ENCODE results near the gene SOBP. TPM values are rescaled to one million over a fixed set of nuclear protein-coding genes. Genes with fewer than 3 reads are reported as not detected.

SOBP gene
- total RNA-seq: 4.0 and 5.2 TPM in 2 replicates

GRCh38 chr6:107489636-107490565 is at the start of gene SOBP:
Gene SOBP (plus strand): TSS chr6:107490117. CDS start chr6:107490617, 500 bp downstream.

GRCh38 chr6:107459283-107460082 is 30.4 kb upstream of the SOBP start, which contains the start of gene PDSS2:
Gene PDSS2 (minus strand): TSS chr6:107459564. CDS start chr6:107459285, 279 bp downstream.

Other genes with a start within 250 kb of the SOBP start
- 10.9 and 20.7 TPM in 2 replicates for gene PDSS2, start 30.6 kb upstream of the SOBP start, total RNA-seq